ENCODE data around the gene IL27RA. TPM values are rescaled to one million over a fixed set of nuclear protein-coding genes. Genes with fewer than 3 reads are reported as not detected.

The IL27RA gene
- total RNA-seq, 1 experiment from 2014 or later: 13.6 TPM

- H3K4me1 ChIP-seq (ENCODE audit: insufficient read depth, low read length): no peaks in the 10 kb centered on the region
- Mint-ChIP-seq H3K27ac (no peak within 1 kb of the TSS; a peak in 1 of 7 replicates), H3K4me1 (peaks cover 7 to 12% of the 10 kb centered on the region in 2 experiments; a peak in 3 of 4 replicates), H3K36me3 (ENCODE audit: insufficient read depth in 1 of 3, low read depth in 3 of 3) (no peaks in the 10 kb centered on the region), H3K27me3 (ENCODE audit: low read depth) (peaks cover 68% of the 10 kb centered on the region), H3K4me3 (peak within 1 kb of the TSS; percentile 73 to 86), H3K9me3 (no peaks in the 10 kb centered on the region; a peak in 1 of 5 replicates)
- peaks cover 21% of the 10 kb centered on the region for H3K23me2 ChIP-seq (ENCODE audit: insufficient read length, low read depth, low read length, poor library complexity, severe bottlenecking)
- no peak within 1 kb of the TSS for H3K27ac ChIP-seq (ENCODE audit: insufficient read length, low read depth, low read length)
- peak within 1 kb of the TSS; percentile 70 for H3K4me2 ChIP-seq (ENCODE audit: insufficient read depth, insufficient read length, low read length)
- no peaks in the 10 kb centered on the region for H4K20me1 ChIP-seq (ENCODE audit: control insufficient read depth, insufficient read depth, insufficient read length)
- no peaks in the 10 kb centered on the region for H3K79me2 ChIP-seq (ENCODE audit: insufficient read depth, low read length)
- DNase-seq: no peak
- H2AFZ ChIP-seq (ENCODE audit: low read length): no peak within 1 kb of the TSS
- H3K14ac ChIP-seq (ENCODE audit: insufficient read depth, low read length): no peak within 1 kb of the TSS; the same call in 1 of the 2 replicates
- H4K8ac ChIP-seq (replicated peaks; ENCODE audit: insufficient read length, low read depth, low read length): no peak within 1 kb of the TSS
- no peak within 1 kb of the TSS for H3K23ac ChIP-seq (ENCODE audit: insufficient read length, low read depth, low read length)
- no peak within 1 kb of the TSS for H2BK20ac ChIP-seq (ENCODE audit: low read depth, low read length, poor library complexity, severe bottlenecking)
- no peak for TF ChIP-seq CTCF (conservative IDR thresholded peaks at IDR 0.05)
- no peak within 1 kb of the TSS for H2BK120ac ChIP-seq (ENCODE audit: low read depth, low read length, poor library complexity, severe bottlenecking)
- no peak within 1 kb of the TSS for H2BK12ac ChIP-seq (ENCODE audit: insufficient read length, low read depth, low read length)
- H3K4ac ChIP-seq (ENCODE audit: low read depth, low read length): no peak within 1 kb of the TSS
- H3K9me3 ChIP-seq (ENCODE audit: control insufficient read depth, low read depth, low read length): no peaks in the 10 kb centered on the region
- H2AK5ac ChIP-seq (ENCODE audit: insufficient read length, low read length): no peak within 1 kb of the TSS
- H3K18ac ChIP-seq (ENCODE audit: insufficient read length, low read depth, low read length): no peak within 1 kb of the TSS
- no peak within 1 kb of the TSS for H2BK5ac ChIP-seq (ENCODE audit: insufficient read length, low read length)
- H3K79me1 ChIP-seq (ENCODE audit: insufficient read depth, low read depth, low read length, poor library complexity, severe bottlenecking): no peaks in the 10 kb centered on the region
- H3K9ac ChIP-seq (ENCODE audit: extremely low read depth, insufficient read length, low read length): no peak within 1 kb of the TSS
- no peak within 1 kb of the TSS for H3T11ph ChIP-seq (ENCODE audit: low read length)
- no peak within 1 kb of the TSS for H4K5ac ChIP-seq (ENCODE audit: insufficient read length, low read depth, low read length)
- H4K91ac ChIP-seq (ENCODE audit: insufficient read length, low read depth, low read length): no peak within 1 kb of the TSS
- peaks cover 14% of the 10 kb centered on the region; the same call in 1 of the 2 replicates for H3K27me3 ChIP-seq (ENCODE audit: insufficient read depth, low read length)
- WGBS (ENCODE audit: extremely low coverage, insufficient read length, low lambda C conversion rate): no CpG with 5 or more reads among the region's 51 CpGs
- H2BK15ac ChIP-seq (ENCODE audit: low read depth, low read length): no peak within 1 kb of the TSS
- H3K56ac ChIP-seq (ENCODE audit: insufficient read length, low read depth, low read length): no peak within 1 kb of the TSS
Measured at GRCh38 chr19:14072535-14073260, 41.1 kb downstream of the IL27RA start, which contains the start of gene MISP3. TSS of gene MISP3 (plus strand) at chr19:14072786. CDS start at chr19:14073310, 524 bp downstream.
